Measurements from ENCODE around the gene NADSYN1.

The NADSYN1 gene

DNA sequence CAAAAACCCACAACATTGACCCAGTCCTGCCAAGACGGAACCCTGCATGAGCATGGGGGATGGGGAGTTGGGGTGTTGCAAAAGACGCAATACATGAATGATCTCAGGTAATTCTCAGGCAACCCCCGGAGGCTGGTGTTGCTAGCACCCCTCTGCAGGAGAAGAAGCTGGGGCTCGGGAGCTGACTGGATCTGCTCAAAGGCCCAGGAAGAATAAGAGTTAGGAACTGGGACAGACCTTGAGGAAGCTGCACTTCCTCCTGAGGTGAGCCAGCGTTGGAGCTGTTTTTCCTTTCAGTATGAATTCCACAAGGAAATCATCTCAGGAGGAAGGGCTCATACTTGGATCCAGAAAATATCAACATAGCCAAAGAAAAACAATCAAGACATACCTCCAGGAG, 95.1 kb downstream of the NADSYN1 start, which contains the start of gene KRTAP5-9 (continued):
- TF ChIP-seq ZNF792 (tag by site-specific recombination; IDR thresholded peaks at IDR 0.05) (no peak), ZNF274 (IDR thresholded peaks at IDR 0.05; ENCODE audit: low read length) (no peak), ZNF274 (tag by site-specific recombination; IDR thresholded peaks at IDR 0.05; ENCODE audit: borderline replicate concordance) (no peak)
- TF ChIP-seq, protein P1, sequence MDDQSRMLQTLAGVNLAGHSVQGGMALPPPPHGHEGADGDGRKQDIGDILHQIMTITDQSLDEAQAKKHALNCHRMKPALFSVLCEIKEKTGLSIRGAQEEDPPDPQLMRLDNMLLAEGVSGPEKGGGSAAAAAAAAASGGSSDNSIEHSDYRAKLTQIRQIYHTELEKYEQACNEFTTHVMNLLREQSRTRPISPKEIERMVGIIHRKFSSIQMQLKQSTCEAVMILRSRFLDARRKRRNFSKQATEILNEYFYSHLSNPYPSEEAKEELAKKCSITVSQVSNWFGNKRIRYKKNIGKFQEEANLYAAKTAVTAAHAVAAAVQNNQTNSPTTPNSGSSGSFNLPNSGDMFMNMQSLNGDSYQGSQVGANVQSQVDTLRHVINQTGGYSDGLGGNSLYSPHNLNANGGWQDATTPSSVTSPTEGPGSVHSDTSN (CRISPR knock-in tag; IDR thresholded peaks at IDR 0.05), result no peak
- TF ChIP-seq, protein P2, sequence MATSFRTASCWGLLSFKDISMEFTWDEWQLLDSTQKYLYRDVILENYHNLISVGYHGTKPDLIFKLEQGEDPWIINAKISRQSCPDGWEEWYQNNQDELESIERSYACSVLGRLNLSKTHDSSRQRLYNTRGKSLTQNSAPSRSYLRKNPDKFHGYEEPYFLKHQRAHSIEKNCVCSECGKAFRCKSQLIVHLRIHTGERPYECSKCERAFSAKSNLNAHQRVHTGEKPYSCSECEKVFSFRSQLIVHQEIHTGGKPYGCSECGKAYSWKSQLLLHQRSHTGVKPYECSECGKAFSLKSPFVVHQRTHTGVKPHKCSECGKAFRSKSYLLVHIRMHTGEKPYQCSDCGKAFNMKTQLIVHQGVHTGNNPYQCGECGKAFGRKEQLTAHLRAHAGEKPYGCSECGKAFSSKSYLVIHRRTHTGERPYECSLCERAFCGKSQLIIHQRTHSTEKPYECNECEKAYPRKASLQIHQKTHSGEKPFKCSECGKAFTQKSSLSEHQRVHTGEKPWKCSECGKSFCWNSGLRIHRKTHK (tag by site-specific recombination; IDR thresholded peaks at IDR 0.05), result no peak

DNA sequence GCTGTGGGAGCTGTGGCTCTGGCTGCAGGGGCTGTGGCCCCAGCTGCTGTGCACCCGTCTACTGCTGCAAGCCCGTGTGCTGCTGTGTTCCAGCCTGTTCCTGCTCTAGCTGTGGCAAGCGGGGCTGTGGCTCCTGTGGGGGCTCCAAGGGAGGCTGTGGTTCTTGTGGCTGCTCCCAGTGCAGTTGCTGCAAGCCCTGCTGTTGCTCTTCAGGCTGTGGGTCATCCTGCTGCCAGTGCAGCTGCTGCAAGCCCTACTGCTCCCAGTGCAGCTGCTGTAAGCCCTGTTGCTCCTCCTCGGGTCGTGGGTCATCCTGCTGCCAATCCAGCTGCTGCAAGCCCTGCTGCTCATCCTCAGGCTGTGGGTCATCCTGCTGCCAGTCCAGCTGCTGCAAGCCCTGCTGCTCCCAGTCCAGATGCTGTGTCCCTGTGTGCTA, 95.7 kb downstream of the NADSYN1 start:
- Histone ChIP-seq H3K36me3 (ENCODE audit: control insufficient read depth in 2 of 2, insufficient read depth in 1 of 2, low read length in 2 of 2) (no peaks in the 10 kb centered on the region), H3K4me3 (ENCODE audit: low read depth, low read length) (no peak overlapping the region), H3K4me1 (ENCODE audit: control insufficient read depth, insufficient read depth, low read length) (no peaks in the 10 kb centered on the region), H3K27ac (ENCODE audit: extremely low read depth, low read depth, low read length) (no peak overlapping the region), H3K9me3 (ENCODE audit: control insufficient read depth, insufficient read depth, low read depth, low read length) (no peaks in the 10 kb centered on the region)
- ChIA-PET CTCF (interaction anchor here (1.1 kb wide), 1 partner anchor 19 kb away, joined by 3 read pairs; no protein-coding TSS in a partner anchor), POLR2A (no interaction called here)
- no peak for TF ChIP-seq HOXA7 (CRISPR knock-in tag; IDR thresholded peaks at IDR 0.05; ENCODE audit: borderline replicate concordance)
- TF ChIP-seq MEIS1 (CRISPR knock-in tag; IDR thresholded peaks at IDR 0.05; ENCODE audit: borderline replicate concordance), result no peak
- no peak for TF ChIP-seq ZNF549 (tag by site-specific recombination; IDR thresholded peaks at IDR 0.05)
- TF ChIP-seq, protein P3, sequence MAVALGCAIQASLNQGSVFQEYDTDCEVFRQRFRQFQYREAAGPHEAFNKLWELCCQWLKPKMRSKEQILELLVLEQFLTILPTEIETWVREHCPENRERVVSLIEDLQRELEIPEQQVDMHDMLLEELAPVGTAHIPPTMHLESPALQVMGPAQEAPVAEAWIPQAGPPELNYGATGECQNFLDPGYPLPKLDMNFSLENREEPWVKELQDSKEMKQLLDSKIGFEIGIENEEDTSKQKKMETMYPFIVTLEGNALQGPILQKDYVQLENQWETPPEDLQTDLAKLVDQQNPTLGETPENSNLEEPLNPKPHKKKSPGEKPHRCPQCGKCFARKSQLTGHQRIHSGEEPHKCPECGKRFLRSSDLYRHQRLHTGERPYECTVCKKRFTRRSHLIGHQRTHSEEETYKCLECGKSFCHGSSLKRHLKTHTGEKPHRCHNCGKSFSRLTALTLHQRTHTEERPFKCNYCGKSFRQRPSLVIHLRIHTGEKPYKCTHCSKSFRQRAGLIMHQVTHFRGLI (tag by site-specific recombination; IDR thresholded peaks at IDR 0.05), result no peak
- TF ChIP-seq ZNF76 (tag by site-specific recombination; IDR thresholded peaks at IDR 0.05; ENCODE audit: borderline replicate concordance, low read depth), result no peak
- no peak for TF ChIP-seq KLF8 (tag by site-specific recombination; IDR thresholded peaks at IDR 0.05)
- no peak for TF ChIP-seq ZSCAN30 (tag by site-specific recombination; IDR thresholded peaks at IDR 0.05)
- TF ChIP-seq ZNF221 (tag by site-specific recombination; IDR thresholded peaks at IDR 0.05; ENCODE audit: borderline replicate concordance), result no peak
- TF ChIP-seq ZNF629 (tag by site-specific recombination; IDR thresholded peaks at IDR 0.05), result no peak
- TF ChIP-seq, protein P4, sequence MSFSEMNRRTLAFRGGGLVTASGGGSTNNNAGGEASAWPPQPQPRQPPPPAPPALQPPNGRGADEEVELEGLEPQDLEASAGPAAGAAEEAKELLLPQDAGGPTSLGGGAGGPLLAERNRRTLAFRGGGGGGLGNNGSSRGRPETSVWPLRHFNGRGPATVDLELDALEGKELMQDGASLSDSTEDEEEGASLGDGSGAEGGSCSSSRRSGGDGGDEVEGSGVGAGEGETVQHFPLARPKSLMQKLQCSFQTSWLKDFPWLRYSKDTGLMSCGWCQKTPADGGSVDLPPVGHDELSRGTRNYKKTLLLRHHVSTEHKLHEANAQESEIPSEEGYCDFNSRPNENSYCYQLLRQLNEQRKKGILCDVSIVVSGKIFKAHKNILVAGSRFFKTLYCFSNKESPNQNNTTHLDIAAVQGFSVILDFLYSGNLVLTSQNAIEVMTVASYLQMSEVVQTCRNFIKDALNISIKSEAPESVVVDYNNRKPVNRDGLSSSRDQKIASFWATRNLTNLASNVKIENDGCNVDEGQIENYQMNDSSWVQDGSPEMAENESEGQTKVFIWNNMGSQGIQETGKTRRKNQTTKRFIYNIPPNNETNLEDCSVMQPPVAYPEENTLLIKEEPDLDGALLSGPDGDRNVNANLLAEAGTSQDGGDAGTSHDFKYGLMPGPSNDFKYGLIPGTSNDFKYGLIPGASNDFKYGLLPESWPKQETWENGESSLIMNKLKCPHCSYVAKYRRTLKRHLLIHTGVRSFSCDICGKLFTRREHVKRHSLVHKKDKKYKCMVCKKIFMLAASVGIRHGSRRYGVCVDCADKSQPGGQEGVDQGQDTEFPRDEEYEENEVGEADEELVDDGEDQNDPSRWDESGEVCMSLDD (tag by site-specific recombination; IDR thresholded peaks at IDR 0.05), result no peak
- no peak for TF ChIP-seq ZNF121 (tag by site-specific recombination; IDR thresholded peaks at IDR 0.05)
- TF ChIP-seq, protein P5, sequence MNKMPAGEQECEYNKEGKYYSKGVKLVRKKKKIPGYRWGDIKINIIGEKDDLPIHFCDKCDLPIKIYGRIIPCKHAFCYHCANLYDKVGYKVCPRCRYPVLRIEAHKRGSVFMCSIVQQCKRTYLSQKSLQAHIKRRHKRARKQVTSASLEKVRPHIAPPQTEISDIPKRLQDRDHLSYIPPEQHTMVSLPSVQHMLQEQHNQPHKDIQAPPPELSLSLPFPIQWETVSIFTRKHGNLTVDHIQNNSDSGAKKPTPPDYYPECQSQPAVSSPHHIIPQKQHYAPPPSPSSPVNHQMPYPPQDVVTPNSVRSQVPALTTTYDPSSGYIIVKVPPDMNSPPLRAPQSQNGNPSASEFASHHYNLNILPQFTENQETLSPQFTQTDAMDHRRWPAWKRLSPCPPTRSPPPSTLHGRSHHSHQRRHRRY (tag by site-specific recombination; IDR thresholded peaks at IDR 0.05), result no peak
- TF ChIP-seq, protein P6, sequence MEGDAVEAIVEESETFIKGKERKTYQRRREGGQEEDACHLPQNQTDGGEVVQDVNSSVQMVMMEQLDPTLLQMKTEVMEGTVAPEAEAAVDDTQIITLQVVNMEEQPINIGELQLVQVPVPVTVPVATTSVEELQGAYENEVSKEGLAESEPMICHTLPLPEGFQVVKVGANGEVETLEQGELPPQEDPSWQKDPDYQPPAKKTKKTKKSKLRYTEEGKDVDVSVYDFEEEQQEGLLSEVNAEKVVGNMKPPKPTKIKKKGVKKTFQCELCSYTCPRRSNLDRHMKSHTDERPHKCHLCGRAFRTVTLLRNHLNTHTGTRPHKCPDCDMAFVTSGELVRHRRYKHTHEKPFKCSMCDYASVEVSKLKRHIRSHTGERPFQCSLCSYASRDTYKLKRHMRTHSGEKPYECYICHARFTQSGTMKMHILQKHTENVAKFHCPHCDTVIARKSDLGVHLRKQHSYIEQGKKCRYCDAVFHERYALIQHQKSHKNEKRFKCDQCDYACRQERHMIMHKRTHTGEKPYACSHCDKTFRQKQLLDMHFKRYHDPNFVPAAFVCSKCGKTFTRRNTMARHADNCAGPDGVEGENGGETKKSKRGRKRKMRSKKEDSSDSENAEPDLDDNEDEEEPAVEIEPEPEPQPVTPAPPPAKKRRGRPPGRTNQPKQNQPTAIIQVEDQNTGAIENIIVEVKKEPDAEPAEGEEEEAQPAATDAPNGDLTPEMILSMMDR (tag by site-specific recombination; IDR thresholded peaks at IDR 0.05), result no peak
- TF ChIP-seq, protein P7, sequence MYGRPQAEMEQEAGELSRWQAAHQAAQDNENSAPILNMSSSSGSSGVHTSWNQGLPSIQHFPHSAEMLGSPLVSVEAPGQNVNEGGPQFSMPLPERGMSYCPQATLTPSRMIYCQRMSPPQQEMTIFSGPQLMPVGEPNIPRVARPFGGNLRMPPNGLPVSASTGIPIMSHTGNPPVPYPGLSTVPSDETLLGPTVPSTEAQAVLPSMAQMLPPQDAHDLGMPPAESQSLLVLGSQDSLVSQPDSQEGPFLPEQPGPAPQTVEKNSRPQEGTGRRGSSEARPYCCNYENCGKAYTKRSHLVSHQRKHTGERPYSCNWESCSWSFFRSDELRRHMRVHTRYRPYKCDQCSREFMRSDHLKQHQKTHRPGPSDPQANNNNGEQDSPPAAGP (tag by site-specific recombination; IDR thresholded peaks at IDR 0.05), result no peak
- TF ChIP-seq, protein P8, sequence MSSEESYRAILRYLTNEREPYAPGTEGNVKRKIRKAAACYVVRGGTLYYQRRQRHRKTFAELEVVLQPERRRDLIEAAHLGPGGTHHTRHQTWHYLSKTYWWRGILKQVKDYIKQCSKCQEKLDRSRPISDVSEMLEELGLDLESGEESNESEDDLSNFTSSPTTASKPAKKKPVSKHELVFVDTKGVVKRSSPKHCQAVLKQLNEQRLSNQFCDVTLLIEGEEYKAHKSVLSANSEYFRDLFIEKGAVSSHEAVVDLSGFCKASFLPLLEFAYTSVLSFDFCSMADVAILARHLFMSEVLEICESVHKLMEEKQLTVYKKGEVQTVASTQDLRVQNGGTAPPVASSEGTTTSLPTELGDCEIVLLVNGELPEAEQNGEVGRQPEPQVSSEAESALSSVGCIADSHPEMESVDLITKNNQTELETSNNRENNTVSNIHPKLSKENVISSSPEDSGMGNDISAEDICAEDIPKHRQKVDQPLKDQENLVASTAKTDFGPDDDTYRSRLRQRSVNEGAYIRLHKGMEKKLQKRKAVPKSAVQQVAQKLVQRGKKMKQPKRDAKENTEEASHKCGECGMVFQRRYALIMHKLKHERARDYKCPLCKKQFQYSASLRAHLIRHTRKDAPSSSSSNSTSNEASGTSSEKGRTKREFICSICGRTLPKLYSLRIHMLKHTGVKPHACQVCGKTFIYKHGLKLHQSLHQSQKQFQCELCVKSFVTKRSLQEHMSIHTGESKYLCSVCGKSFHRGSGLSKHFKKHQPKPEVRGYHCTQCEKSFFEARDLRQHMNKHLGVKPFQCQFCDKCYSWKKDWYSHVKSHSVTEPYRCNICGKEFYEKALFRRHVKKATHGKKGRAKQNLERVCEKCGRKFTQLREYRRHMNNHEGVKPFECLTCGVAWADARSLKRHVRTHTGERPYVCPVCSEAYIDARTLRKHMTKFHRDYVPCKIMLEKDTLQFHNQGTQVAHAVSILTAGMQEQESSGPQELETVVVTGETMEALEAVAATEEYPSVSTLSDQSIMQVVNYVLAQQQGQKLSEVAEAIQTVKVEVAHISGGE (tag by site-specific recombination; conservative IDR thresholded peaks at IDR 0.05; ENCODE audit: low read depth), result no peak
- TF ChIP-seq ZNF654 (tag by site-specific recombination; IDR thresholded peaks at IDR 0.05; ENCODE audit: low read depth), result no peak
